H1 (cell line): ENCODE measurements around the gene TNF. TPM values are rescaled to one million over a fixed set of nuclear protein-coding genes. Genes with fewer than 3 reads are reported as not detected.

Source experiments
- CTCF ChIA-PET: fragments of 300-600 bp; sonication (Branson Sonifier 250); formaldehyde crosslinking; loops from one replicate; lab custom pipeline; 2021; ENCODE audit not compliant: partially characterized antibody; lab: Charles Lee
- POLR2A ChIA-PET: fragments of 300-600 bp; sonication (Branson Sonifier 250); formaldehyde crosslinking; loops from one replicate; lab custom pipeline; 2021; ENCODE audit warnings: inconsistent platforms; ENCODE audit not compliant: partially characterized antibody; lab: Charles Lee
- DNase-seq, 2 experiments: peaks; one replicate each; pipeline versions ENCODE4 v3.0.0 to v3.0.0-alpha.2; 2010 to 2022; ENCODE audit warnings: low spot score in 2 of 2, low read depth in 1 of 2, mixed read lengths in 1 of 2
- FAIRE-seq: peaks from 2 replicates; lab custom pipeline; 2011; peaks lifted over from hg19 to GRCh38; lab: Jason Lieb, UNC
- H2AFZ ChIP-seq: 2 replicates; pipeline ENCODE4 v1.8.1; 2012; ENCODE audit warnings: low read length, inconsistent platforms
- H2AK5ac ChIP-seq: 2 replicates; pipeline ENCODE4 v1.6.1; 2013; ENCODE audit warnings: low read depth, low read length
- H2BK120ac ChIP-seq: replicated peaks from 2 replicates; pipeline ENCODE3; 2013; ENCODE audit warnings: low read depth, low read length, inconsistent platforms
- H2BK12ac ChIP-seq: 2 replicates; pipeline ENCODE4 v1.6.1; 2013; ENCODE audit warnings: low read depth, low read length
- H2BK15ac ChIP-seq: 2 replicates; pipeline ENCODE4 v1.6.1; 2013; ENCODE audit warnings: low read length
- H2BK20ac ChIP-seq: 2 replicates; pipeline ENCODE4 v1.6.1; 2013; ENCODE audit warnings: low read length
- H2BK5ac ChIP-seq: 2 replicates; pipeline ENCODE4 v1.6.1; 2013; ENCODE audit warnings: low read depth, low read length
- H3K14ac ChIP-seq: 2 replicates; pipeline ENCODE4 v1.6.1; 2013; ENCODE audit warnings: inconsistent platforms; ENCODE audit not compliant: insufficient read length
- H3K18ac ChIP-seq: 2 replicates; pipeline ENCODE4 v1.6.1; 2013; ENCODE audit warnings: low read length; ENCODE audit errors: extremely low read depth
- H3K23ac ChIP-seq: 2 replicates; pipeline ENCODE4 v1.6.1; 2013; ENCODE audit warnings: inconsistent platforms; ENCODE audit not compliant: insufficient read length
- H3K23me2 ChIP-seq: 2 replicates; pipeline ENCODE4 v1.6.1; 2013; ENCODE audit warnings: low read depth, low read length
- H3K27ac ChIP-seq: 2 replicates; pipeline ENCODE4 v1.6.1; 2011; ENCODE audit warnings: low read depth, low read length, inconsistent platforms
- H3K27me3 ChIP-seq, 4 experiments: replicated peaks in 1 of 4; 1 replicate in 1 of 4; 2 replicates in 3 of 4; pipeline versions ENCODE4 v1.6.1 to v1.8.1; 2011 to 2013; ENCODE audit warnings: low read length in 3 of 4, mild to moderate bottlenecking in 3 of 4, inconsistent platforms in 2 of 4, mixed read lengths in 2 of 4, moderate library complexity in 1 of 4; ENCODE audit not compliant: control insufficient read depth in 3 of 4, insufficient read depth in 3 of 4; ENCODE audit errors: extremely low read depth in 1 of 4
- H3K36me3 ChIP-seq, 4 experiments: 2 replicates each; pipeline versions ENCODE4 v1.6.1 to v1.8.1; 2011 to 2013; ENCODE audit warnings: mild to moderate bottlenecking in 4 of 4, low read length in 3 of 4, moderate library complexity in 2 of 4, control low read depth in 1 of 4, inconsistent platforms in 1 of 4; ENCODE audit not compliant: insufficient read depth in 4 of 4, control insufficient read depth in 2 of 4
- H3K4ac ChIP-seq: replicated peaks from 2 replicates; pipeline ENCODE3; 2013; ENCODE audit warnings: low read length, low read depth, mixed read lengths, inconsistent platforms; ENCODE audit not compliant: insufficient read length
- H3K4me1 ChIP-seq, 4 experiments: replicated peaks in 1 of 4; 1 replicate in 1 of 4; 2 replicates in 3 of 4; pipeline versions ENCODE4 v1.6.1 to v1.8.1; 2011 to 2013; ENCODE audit warnings: low read length in 3 of 4, inconsistent platforms in 2 of 4, mixed read lengths in 1 of 4; ENCODE audit not compliant: insufficient read depth in 4 of 4, control insufficient read depth in 3 of 4
- H3K4me2 ChIP-seq, 2 experiments: 2 replicates each; pipeline versions ENCODE4 v1.6.1 to v1.8.1; 2011 to 2013; ENCODE audit warnings: low read depth in 2 of 2, low read length in 2 of 2, control low read depth in 1 of 2, inconsistent platforms in 1 of 2, mild to moderate bottlenecking in 1 of 2; ENCODE audit not compliant: insufficient read depth in 1 of 2
- H3K4me3 ChIP-seq, 4 experiments: fragments of 200-600, 300-600 bp in 1 of 4; sonication (generic), shearing (Covaris generic), sonication (Bioruptor Twin) in 1 of 4; 2 replicates each; pipeline versions ENCODE4 v1.5.1 to v1.8.1; 2011 to 2016; ENCODE audit warnings: low read length in 4 of 4, low read depth in 3 of 4, control low read depth in 2 of 4, inconsistent platforms in 2 of 4, mild to moderate bottlenecking in 2 of 4, mixed read lengths in 1 of 4, moderate library complexity in 1 of 4; ENCODE audit not compliant: insufficient read depth in 2 of 4; ENCODE audit errors: extremely low read depth in 1 of 4
- H3K56ac ChIP-seq: replicated peaks from 2 replicates; pipeline ENCODE3; 2013; ENCODE audit warnings: low read depth, mild to moderate bottlenecking, mixed read lengths, low read length, inconsistent platforms; ENCODE audit not compliant: insufficient read length
- H3K79me1 ChIP-seq: 2 replicates; pipeline ENCODE4 v1.6.1; 2013; ENCODE audit warnings: low read depth, low read length, control low read depth
- H3K79me2 ChIP-seq, 2 experiments: 2 replicates each; pipeline versions ENCODE4 v1.6.1 to v1.8.1; 2012 to 2013; ENCODE audit warnings: low read length in 2 of 2, mild to moderate bottlenecking in 2 of 2, inconsistent platforms in 1 of 2; ENCODE audit not compliant: insufficient read depth in 2 of 2, control insufficient read depth in 1 of 2
- H3K9ac ChIP-seq, 4 experiments: replicated peaks in 1 of 4; 1 replicate in 1 of 4; 2 replicates in 3 of 4; pipeline versions ENCODE4 v1.6.1 to v1.8.1; 2011 to 2013; ENCODE audit warnings: low read depth in 3 of 4, low read length in 3 of 4, control low read depth in 2 of 4, mild to moderate bottlenecking in 2 of 4, moderate library complexity in 2 of 4, inconsistent platforms in 1 of 4; ENCODE audit errors: extremely low read depth in 1 of 4
- H3K9me3 ChIP-seq, 2 experiments: 2 replicates each; pipeline versions ENCODE4 v1.6.1 to v1.8.1; 2012 to 2013; ENCODE audit warnings: mild to moderate bottlenecking in 2 of 2, moderate library complexity in 2 of 2, control low read depth in 1 of 2, inconsistent platforms in 1 of 2, low read depth in 1 of 2, low read length in 1 of 2, mixed read lengths in 1 of 2; ENCODE audit not compliant: insufficient read depth in 2 of 2
- H4K20me1 ChIP-seq, 2 experiments: replicated peaks in 1 of 2; 2 replicates each; pipeline versions ENCODE3 to v1.8.1; 2011 to 2013; ENCODE audit warnings: inconsistent platforms in 2 of 2, low read length in 2 of 2, mild to moderate bottlenecking in 1 of 2; ENCODE audit not compliant: insufficient read depth in 2 of 2, control insufficient read depth in 1 of 2
- H4K5ac ChIP-seq: 2 replicates; pipeline ENCODE4 v1.6.1; 2013; ENCODE audit warnings: low read length, low read depth, mixed read lengths, inconsistent platforms; ENCODE audit not compliant: insufficient read length
- H4K8ac ChIP-seq: 2 replicates; pipeline ENCODE4 v1.8.0; 2013; ENCODE audit warnings: mild to moderate bottlenecking, moderate library complexity, low read length, inconsistent platforms; ENCODE audit not compliant: insufficient read depth; ENCODE audit errors: extremely low read depth
- H4K91ac ChIP-seq: replicated peaks from 2 replicates; pipeline ENCODE3; 2013; ENCODE audit warnings: low read length, mixed read lengths, inconsistent platforms; ENCODE audit not compliant: insufficient read length
- EZH2 ChIP-seq: fragments of 200-600 bp; sonication (generic); IDR thresholded peaks from 2 replicates; pipeline ENCODE4 v1.7.1; 2012; ENCODE audit warnings: low read depth, mild to moderate bottlenecking, moderate library complexity, low read length, inconsistent platforms; ENCODE audit not compliant: severe bottlenecking
- KDM4A ChIP-seq: IDR thresholded peaks from one replicate; pipeline ENCODE4 v1.7.1; 2012; ENCODE audit warnings: low read depth, mild to moderate bottlenecking, moderate library complexity, low read length, inconsistent platforms; ENCODE audit not compliant: severe bottlenecking
- MAFK ChIP-seq: IDR thresholded peaks from 2 replicates; pipeline ENCODE4 v1.6.1; 2012; ENCODE audit warnings: low read depth, mild to moderate bottlenecking, improper control_type of control experiment, low read length
- SIX5 ChIP-seq: IDR thresholded peaks from 2 replicates; pipeline ENCODE4 v1.6.1; 2011; ENCODE audit warnings: mild to moderate bottlenecking, low read depth, low read length
- SP4 ChIP-seq: IDR thresholded peaks from 2 replicates; pipeline ENCODE4 v1.6.1; 2012; ENCODE audit warnings: low read length, inconsistent platforms
- SUZ12 ChIP-seq: fragments of 200-600 bp; sonication (generic); IDR thresholded peaks from 2 replicates; pipeline ENCODE4 v1.6.1; 2012; ENCODE audit warnings: mild to moderate bottlenecking, inconsistent platforms, low read length, moderate library complexity, mixed read lengths
- USF2 ChIP-seq: IDR thresholded peaks from 2 replicates; pipeline ENCODE4 v1.6.1; 2011; ENCODE audit warnings: low read length, improper control_type of control experiment
- WGBS, 2 experiments: shearing (Covaris generic) in 1 of 2; methylation state at CpG; one replicate each; pipeline versions ENCODE4 v1.1.6 to v1.1.7; 2013 to 2015; ENCODE audit warnings: low lambda C conversion rate in 2 of 2, mixed read lengths in 2 of 2, inconsistent platforms in 1 of 2, low coverage in 1 of 2, missing lambda C conversion rate in 1 of 2; ENCODE audit not compliant: insufficient replicate concordance in 2 of 2, insufficient coverage in 1 of 2, insufficient read length in 1 of 2; ENCODE audit errors: extremely low coverage in 1 of 2, missing lambda C conversion rate in 1 of 2; 5-methylcytosine and 5-hydroxymethylcytosine counted together
- polyA plus RNA-seq, 7 experiments: library from polyadenylated mRNA; depleted of rRNA in 3 of 7; stranded (reverse) in 5 of 7; unstranded in 2 of 7; fragments of >200 nt in 5 of 7; fragments of 200-250 nt in 2 of 7; gene quantifications; 1 replicate in 5 of 7; 2 replicates in 1 of 7; 4 replicates in 1 of 7; pipeline versions ENCODE4 v1.2.1 to v1.2.3, GENCODE V29; 2011 to 2013; ENCODE audit warnings: missing spikeins in 2 of 7, mixed read lengths in 2 of 7
- total RNA-seq: library from RNA; stranded (reverse); fragmentation: NEBNext Ultra II Directional; extraction: Animal tissue kit (Norgen Biotek cat#: 25700); gene quantifications from 2 replicates; pipeline ENCODE4 v1.2.1, GENCODE V29; 2021
- TF ChIP-seq, protein P1 (sequence below): IDR thresholded peaks from 2 replicates; pipeline ENCODE4 v1.6.1; 2012; ENCODE audit warnings: inconsistent platforms

TNF gene
- total and polyA plus RNA-seq, 2 of the 8 experiments (the other 6 are each of a cell fraction or from before 2014, with no cell fraction given), result not detected

DNA sequence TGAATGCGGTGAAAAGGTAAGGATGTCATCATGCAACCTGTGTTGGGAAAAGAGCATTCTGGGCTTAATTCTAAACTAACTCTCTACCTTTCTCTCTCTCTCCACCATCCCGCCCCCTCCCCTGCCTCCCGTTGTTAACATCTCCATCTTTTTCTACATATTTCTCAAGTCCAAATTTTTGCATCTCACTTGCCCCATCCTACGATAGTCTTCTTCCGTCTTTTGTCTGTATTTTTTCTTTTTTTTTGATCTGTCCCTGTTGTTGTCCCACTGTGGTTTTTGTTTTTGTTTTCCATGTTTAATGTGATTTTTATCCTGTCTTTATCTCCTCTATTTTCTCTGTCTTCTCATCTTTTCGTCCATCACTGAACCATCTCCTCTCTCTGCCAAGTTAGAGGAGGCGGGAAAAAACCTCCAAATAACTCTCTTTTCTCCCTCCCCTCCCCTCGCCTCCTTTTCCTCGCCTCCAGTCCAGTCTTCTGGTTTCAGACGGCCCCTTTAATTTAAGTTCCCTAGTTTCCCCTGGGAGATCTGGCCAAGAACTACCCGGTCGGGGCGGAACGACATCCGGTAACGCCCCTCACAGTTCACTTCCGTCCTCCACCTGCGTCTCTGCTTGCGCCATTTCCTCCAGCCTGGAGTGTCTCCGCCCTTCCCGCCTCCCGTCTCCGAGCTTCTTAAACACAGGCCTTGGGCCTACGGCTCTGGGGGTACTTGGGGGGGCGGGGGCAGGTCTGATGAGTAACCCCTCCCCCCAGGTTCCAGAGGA, 28.2 kb upstream of the TNF start, which contains the start of gene NFKBIL1:
Gene NFKBIL1, plus strand, starts transcription at position 651 of the 769 bp plus-strand sequence. Its CDS starts 87 bp downstream, at position 738.
- ChIA-PET POLR2A (interaction anchor here (0.6 to 18.4 kb wide), 33 partner anchors 9 to 1221 kb away, joined by 3 to 428 read pairs (median 5); partner anchors contain the start of genes BAG6, C6orf47, DDAH2 and GPANK1), CTCF (interaction anchor here (0.6 to 24.7 kb wide), 15 partner anchors 9 to 178 kb away, joined by 3 to 613 read pairs (median 4); partner anchors contain the start of genes AIF1, BAG6, C6orf47 and LST1)
- H2BK15ac ChIP-seq, result no peak within 1 kb of the TSS
- WGBS, 2 experiments, result 2% methylated on average over 20 of the region's 25 CpGs; no CpG with 5 or more reads in 1 of the 2 experiments
- no peak within 1 kb of the TSS for H3K4ac ChIP-seq
- no peaks in the 10 kb centered on the region for H3K9me3 ChIP-seq
- H3K79me1 ChIP-seq, result no peaks in the 10 kb centered on the region; the same call in 1 of the 2 replicates
- peak within 1 kb of the TSS; percentile 67 for H4K91ac ChIP-seq
- H2BK20ac ChIP-seq, result no peak within 1 kb of the TSS; the same call in 1 of the 2 replicates
- H3K9ac ChIP-seq, result peak within 1 kb of the TSS in 3 of 4 experiments; percentile 46 to 48 (median 46); a peak in 5 of 7 replicates
- H2BK120ac ChIP-seq, result no peak within 1 kb of the TSS
- H2AFZ ChIP-seq, result no peak within 1 kb of the TSS; the same call in 1 of the 2 replicates
- no peak within 1 kb of the TSS for H3K14ac ChIP-seq
- peak within 1 kb of the TSS; percentile 21; the same call in 1 of the 2 replicates for H3K27ac ChIP-seq
- H4K20me1 ChIP-seq, result no peaks in the 10 kb centered on the region
- no peak within 1 kb of the TSS for H3K56ac ChIP-seq
- no peak for FAIRE-seq
- H3K36me3 ChIP-seq, result peaks cover 0 to 4% (median 3%) of the 10 kb centered on the region in 4 experiments; a peak in 4 of 8 replicates
- peak; percentile 88 to 94 for DNase-seq
- H3K4me3 ChIP-seq, result peak within 1 kb of the TSS; percentile 37 to 70 (median 51); a peak in 7 of 8 replicates
- peak within 1 kb of the TSS; percentile 32 to 84 for H3K4me2 ChIP-seq
- H3K79me2 ChIP-seq, result peaks cover 0 to 15% of the 10 kb centered on the region in 2 experiments; a peak in 1 of 4 replicates
- no peak within 1 kb of the TSS for H3K23ac ChIP-seq
- H3K4me1 ChIP-seq, result peaks cover 0 to 8% (median 5%) of the 10 kb centered on the region in 4 experiments; a peak in 5 of 7 replicates
- H3K23me2 ChIP-seq, result peaks cover 2% of the 10 kb centered on the region; the same call in 1 of the 2 replicates
- H3K18ac ChIP-seq, result no peak within 1 kb of the TSS; the same call in 1 of the 2 replicates
- H2BK12ac ChIP-seq, result no peak within 1 kb of the TSS
- H4K8ac ChIP-seq, result peak within 1 kb of the TSS; percentile 83
- no peak within 1 kb of the TSS for H2AK5ac ChIP-seq
- no peaks in the 10 kb centered on the region for H3K27me3 ChIP-seq
- H2BK5ac ChIP-seq, result no peak within 1 kb of the TSS
- peak within 1 kb of the TSS; percentile 33 for H4K5ac ChIP-seq
- TF ChIP-seq, protein P1, sequence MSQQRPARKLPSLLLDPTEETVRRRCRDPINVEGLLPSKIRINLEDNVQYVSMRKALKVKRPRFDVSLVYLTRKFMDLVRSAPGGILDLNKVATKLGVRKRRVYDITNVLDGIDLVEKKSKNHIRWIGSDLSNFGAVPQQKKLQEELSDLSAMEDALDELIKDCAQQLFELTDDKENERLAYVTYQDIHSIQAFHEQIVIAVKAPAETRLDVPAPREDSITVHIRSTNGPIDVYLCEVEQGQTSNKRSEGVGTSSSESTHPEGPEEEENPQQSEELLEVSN, result peak; percentile 23; the same call in 1 of the 2 replicates
- TF ChIP-seq SUZ12 (no peak), EZH2 (no peak), KDM4A (no peak), MAFK (no peak), SP4 (peak; percentile 88), SIX5 (peak; percentile 66; the same call in 1 of the 2 replicates), USF2 (no peak)
